CD4-positive, alpha-beta T cell treated with Interleukin-4 for 1 hour (primary cell): Measurements from ENCODE around the gene ELMOD3.
"Not testable (repeated sequence)": the region's sequence is repeated elsewhere in the genome, so short reads cannot be mapped to it uniquely, and the experiment has no call there.

Source experiments
- DNase-seq, 2 donors: peaks; one replicate each; pipeline ENCODE4 v3.0.0-alpha.2; 2020 to 2022

ELMOD3 gene

GRCh38 chr2:85329701-85330100, 24.9 kb upstream of the ELMOD3 start:
- DNase-seq = not testable (repeated sequence)

- DNase-seq = no peak
These were observed 23.5 kb upstream of the ELMOD3 start for GRCh38 chr2:85330839-85331636.

GRCh38 chr2:85333877-85334276, 20.7 kb upstream of the ELMOD3 start:
- DNase-seq = not testable (repeated sequence)

GRCh38 chr2:85334928-85335327, 19.6 kb upstream of the ELMOD3 start:
- DNase-seq = no peak

- no peak for DNase-seq
These were observed 14.3 kb upstream of the ELMOD3 start for GRCh38 chr2:85340034-85340892.

- no peak for DNase-seq
These were observed 13.1 kb upstream of the ELMOD3 start for GRCh38 chr2:85341269-85342029.

- no peak for DNase-seq
These were observed 12.4 kb upstream of the ELMOD3 start for GRCh38 chr2:85342156-85342555.

- not testable (repeated sequence) for DNase-seq
These were observed 11.2 kb upstream of the ELMOD3 start for GRCh38 chr2:85343207-85343895.

GRCh38 chr2:85344356-85344954, 10.1 kb upstream of the ELMOD3 start:
- no peak for DNase-seq

- no peak for DNase-seq
These were observed 7.0 kb upstream of the ELMOD3 start for GRCh38 chr2:85347599-85347998.

- no peak for DNase-seq
These were observed 688 bp upstream of the ELMOD3 start for GRCh38 chr2:85353876-85354285.

GRCh38 chr2:85355073-85355410, 473 bp downstream of the ELMOD3 start:
- no peak for DNase-seq

GRCh38 chr2:85355521-85355920, 952 bp downstream of the ELMOD3 start:
- DNase-seq = no peak

- DNase-seq = no peak
These were observed 1.6 kb downstream of the ELMOD3 start for GRCh38 chr2:85356186-85356585.

- DNase-seq = no peak
These were observed 3.2 kb downstream of the ELMOD3 start for GRCh38 chr2:85357736-85358135.

GRCh38 chr2:85362653-85363387, 8.3 kb downstream of the ELMOD3 start:
- DNase-seq = not testable (repeated sequence)

GRCh38 chr2:85367180-85367579, 12.6 kb downstream of the ELMOD3 start:
- no peak for DNase-seq

- DNase-seq = no peak
These were observed 14.4 kb downstream of the ELMOD3 start for GRCh38 chr2:85368921-85369320.

- no peak for DNase-seq
These were observed 14.9 kb downstream of the ELMOD3 start for GRCh38 chr2:85369500-85369899.

GRCh38 chr2:85371045-85371444, 16.5 kb downstream of the ELMOD3 start:
- no peak for DNase-seq

- DNase-seq = no peak
These were observed 21.9 kb downstream of the ELMOD3 start for GRCh38 chr2:85376291-85377065.
